Liver (tissue), 9 donors: Measurements from ENCODE around the gene GNB1. TPM values are rescaled to one million over a fixed set of nuclear protein-coding genes. Genes with fewer than 3 reads are reported as not detected.

Experiments used
- DNase-seq: peaks from one replicate; pipeline ENCODE4 v3.0.0-alpha.2; 2017; ENCODE audit warnings: low spot score
- H3K27ac ChIP-seq, 2 donors: one replicate each; pipeline ENCODE4 v1.7.0; 2013; ENCODE audit warnings: inconsistent platforms in 2 of 2, low read length in 2 of 2, control low read depth in 1 of 2, low read depth in 1 of 2, mild to moderate bottlenecking in 1 of 2
- H3K27me3 ChIP-seq, 4 donors: one replicate each; pipeline versions ENCODE4 v1.6.1 to v1.7.0; 2013; ENCODE audit warnings: low read length in 3 of 4, inconsistent platforms in 1 of 4, mild to moderate bottlenecking in 1 of 4, moderate library complexity in 1 of 4; ENCODE audit not compliant: control insufficient read depth in 4 of 4, insufficient read depth in 4 of 4
- H3K36me3 ChIP-seq, 4 donors: one replicate each; pipeline versions ENCODE4 v1.6.1 to v1.7.0; 2013; ENCODE audit warnings: low read length in 3 of 4, mild to moderate bottlenecking in 3 of 4, low read depth in 1 of 4, moderate library complexity in 1 of 4; ENCODE audit not compliant: control insufficient read depth in 4 of 4, insufficient read depth in 3 of 4
- H3K4me1 ChIP-seq, 4 donors: one replicate each; pipeline versions ENCODE4 v1.6.1 to v1.7.0; 2013; ENCODE audit warnings: low read length in 3 of 4, mild to moderate bottlenecking in 3 of 4, moderate library complexity in 1 of 4; ENCODE audit not compliant: control insufficient read depth in 4 of 4, insufficient read depth in 4 of 4
- H3K4me3 ChIP-seq, 3 donors: one replicate each; pipeline versions ENCODE4 v1.6.1 to v1.7.0; 2013; ENCODE audit warnings: low read length in 3 of 3, control low read depth in 1 of 3, low read depth in 1 of 3, mild to moderate bottlenecking in 1 of 3
- H3K9ac ChIP-seq, 2 donors: one replicate each; pipeline ENCODE4 v1.7.0; 2013; ENCODE audit warnings: low read length in 2 of 2, mild to moderate bottlenecking in 2 of 2, moderate library complexity in 2 of 2, control low read depth in 1 of 2, low read depth in 1 of 2
- H3K9me3 ChIP-seq, 4 donors: one replicate each; pipeline versions ENCODE4 v1.6.1 to v1.7.0; 2013; ENCODE audit warnings: low read length in 3 of 4; ENCODE audit not compliant: control insufficient read depth in 4 of 4
- EGR1 ChIP-seq, 2 donors: IDR thresholded peaks; 2 replicates each; pipeline ENCODE4 v1.6.1; 2016 to 2018; ENCODE audit warnings: antibody characterized with exemption in 2 of 2, low read depth in 2 of 2
- FOXA1 ChIP-seq: IDR thresholded peaks from 2 replicates; pipeline ENCODE4 v1.6.1; 2016; ENCODE audit warnings: antibody characterized with exemption
- FOXA2 ChIP-seq: IDR thresholded peaks from 2 replicates; pipeline ENCODE4 v1.6.1; 2016; ENCODE audit warnings: antibody characterized with exemption
- GABPA ChIP-seq, 2 donors: IDR thresholded peaks in 1 of 2; conservative IDR thresholded peaks in 1 of 2; 2 replicates each; pipeline ENCODE4 v1.6.1; 2016; ENCODE audit warnings: antibody characterized with exemption in 2 of 2, mild to moderate bottlenecking in 1 of 2, moderate library complexity in 1 of 2
- HNF4A ChIP-seq, 2 donors: conservative IDR thresholded peaks; 2 replicates each; pipeline ENCODE4 v1.6.1; 2016; ENCODE audit warnings: antibody characterized with exemption in 2 of 2, mild to moderate bottlenecking in 2 of 2
- HNF4G ChIP-seq: IDR thresholded peaks from 2 replicates; pipeline ENCODE4 v1.6.1; 2016; ENCODE audit warnings: antibody characterized with exemption
- JUND ChIP-seq, 2 donors: IDR thresholded peaks; 2 replicates each; pipeline ENCODE4 v1.6.1; 2016; ENCODE audit warnings: antibody characterized with exemption in 2 of 2
- RAD21 ChIP-seq, 2 donors: IDR thresholded peaks; 2 replicates each; pipeline ENCODE4 v1.6.1; 2016; ENCODE audit warnings: antibody characterized with exemption in 2 of 2, mild to moderate bottlenecking in 2 of 2
- RXRA ChIP-seq, 2 donors: IDR thresholded peaks; 2 replicates each; pipeline ENCODE4 v1.6.1; 2017 to 2018; ENCODE audit warnings: antibody characterized with exemption in 2 of 2, mild to moderate bottlenecking in 1 of 2
- SP1 ChIP-seq: IDR thresholded peaks from 2 replicates; pipeline ENCODE4 v1.6.1; 2018; ENCODE audit warnings: antibody characterized with exemption, mild to moderate bottlenecking
- TAF1 ChIP-seq: conservative IDR thresholded peaks from 2 replicates; pipeline ENCODE4 v1.6.1; 2016; ENCODE audit warnings: antibody characterized with exemption, mild to moderate bottlenecking
- YY1 ChIP-seq: IDR thresholded peaks from 2 replicates; pipeline ENCODE4 v1.6.1; 2016; ENCODE audit warnings: antibody characterized with exemption, mild to moderate bottlenecking
- WGBS: extraction: QIAGEN DNeasy Blood & Tissue Kit; methylation state at CpG from one replicate; pipeline ENCODE4 v1.1.7; 2013; 5-methylcytosine and 5-hydroxymethylcytosine counted together
- polyA plus RNA-seq, 2 donors: library from polyadenylated mRNA; stranded (reverse) in 1 of 2; unstranded in 1 of 2; fragments of 200-250 nt in 1 of 2; fragments of >200 nt in 1 of 2; fragmentation: Nextera tagmentation in 1 of 2; extraction: Ambion mirVana in 1 of 2; gene quantifications; one replicate each; pipeline versions ENCODE4 v1.2.1 to v1.2.3, GENCODE V29; 2013 to 2015
- total RNA-seq, 2 donors: library from RNA; depleted of rRNA; stranded (reverse); fragments of >200 nt; gene quantifications; one replicate each; pipeline ENCODE4 v1.2.3, GENCODE V29; 2014
- TF ChIP-seq, protein P1 (sequence below): fragments of 150-350 bp; IDR thresholded peaks from 2 replicates; pipeline ENCODE4 v1.5.1; 2017; ENCODE audit warnings: improper control_type of control experiment, low read depth, low read length; ENCODE audit not compliant: missing input control
- TF ChIP-seq, protein P2 (sequence below): IDR thresholded peaks from 2 replicates; pipeline ENCODE4 v1.6.1; 2016; ENCODE audit warnings: antibody characterized with exemption
- TF ChIP-seq, protein P3 (sequence below): IDR thresholded peaks from 2 replicates; pipeline ENCODE4 v1.6.1; 2016; ENCODE audit warnings: antibody characterized with exemption
- TF ChIP-seq, protein P4 (sequence below): IDR thresholded peaks from 2 replicates; pipeline ENCODE4 v1.6.1; 2016; ENCODE audit warnings: antibody characterized with exemption, mild to moderate bottlenecking
- TF ChIP-seq, protein P5 (sequence below): IDR thresholded peaks from 2 replicates; pipeline ENCODE4 v1.6.1; 2016; ENCODE audit warnings: antibody characterized with exemption
- donor health status: healthy.
- donor health status: healthy.
- donor health status: healthy.
- donor health status: healthy.
- donor health status: healthy.

The GNB1 gene
- total and polyA plus RNA-seq, 4 donors = 22.3 to 68.5 (median 52.7) TPM

DNA sequence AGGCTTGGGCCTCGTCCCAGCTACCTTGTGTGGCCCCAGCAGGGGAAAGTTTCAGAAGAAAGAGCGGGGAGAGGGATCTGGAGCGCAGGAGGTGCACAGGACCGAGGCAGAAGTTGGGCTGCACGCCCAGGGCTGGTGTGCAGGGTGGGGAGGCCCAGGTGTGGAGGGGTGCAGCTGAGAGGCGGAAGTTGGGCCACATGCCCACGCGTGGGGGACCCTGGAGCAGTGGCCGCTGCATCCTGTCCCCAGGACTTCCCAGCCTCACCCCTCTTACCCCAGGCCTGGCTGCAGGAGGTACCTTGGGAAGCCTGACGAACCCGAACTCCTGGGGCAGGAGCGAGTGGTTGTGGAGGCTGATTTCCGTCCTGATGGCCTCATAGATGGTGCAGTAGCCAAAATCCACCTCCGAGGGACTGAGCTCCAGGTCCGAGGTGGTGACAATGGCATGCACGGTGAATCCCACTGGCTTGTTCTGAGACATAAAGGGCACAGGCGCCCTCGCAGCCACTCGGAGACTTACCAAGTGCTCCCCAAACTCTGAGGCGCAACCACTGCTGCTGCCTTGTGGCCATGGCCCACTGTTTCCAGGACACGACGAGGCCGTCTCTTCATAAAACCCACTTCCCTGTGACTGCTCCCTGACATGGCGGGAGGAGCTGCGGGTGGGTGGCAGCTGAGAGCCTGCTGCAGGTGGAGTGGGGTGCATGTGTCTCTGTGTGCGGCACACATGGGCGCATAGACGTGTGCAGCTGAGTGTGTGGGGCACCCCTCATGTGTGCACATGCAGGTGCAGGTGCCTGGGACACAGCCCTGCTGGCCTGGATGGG is 48.6 kb upstream of the GNB1 start:
- TF ChIP-seq YY1 = no peak
- TF ChIP-seq, protein P1, sequence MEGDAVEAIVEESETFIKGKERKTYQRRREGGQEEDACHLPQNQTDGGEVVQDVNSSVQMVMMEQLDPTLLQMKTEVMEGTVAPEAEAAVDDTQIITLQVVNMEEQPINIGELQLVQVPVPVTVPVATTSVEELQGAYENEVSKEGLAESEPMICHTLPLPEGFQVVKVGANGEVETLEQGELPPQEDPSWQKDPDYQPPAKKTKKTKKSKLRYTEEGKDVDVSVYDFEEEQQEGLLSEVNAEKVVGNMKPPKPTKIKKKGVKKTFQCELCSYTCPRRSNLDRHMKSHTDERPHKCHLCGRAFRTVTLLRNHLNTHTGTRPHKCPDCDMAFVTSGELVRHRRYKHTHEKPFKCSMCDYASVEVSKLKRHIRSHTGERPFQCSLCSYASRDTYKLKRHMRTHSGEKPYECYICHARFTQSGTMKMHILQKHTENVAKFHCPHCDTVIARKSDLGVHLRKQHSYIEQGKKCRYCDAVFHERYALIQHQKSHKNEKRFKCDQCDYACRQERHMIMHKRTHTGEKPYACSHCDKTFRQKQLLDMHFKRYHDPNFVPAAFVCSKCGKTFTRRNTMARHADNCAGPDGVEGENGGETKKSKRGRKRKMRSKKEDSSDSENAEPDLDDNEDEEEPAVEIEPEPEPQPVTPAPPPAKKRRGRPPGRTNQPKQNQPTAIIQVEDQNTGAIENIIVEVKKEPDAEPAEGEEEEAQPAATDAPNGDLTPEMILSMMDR = no peak
- TF ChIP-seq RXRA (IDR thresholded peaks at IDR 0.05) = no peak
- no peak for TF ChIP-seq JUND (IDR thresholded peaks at IDR 0.05)
- TF ChIP-seq, protein P2, sequence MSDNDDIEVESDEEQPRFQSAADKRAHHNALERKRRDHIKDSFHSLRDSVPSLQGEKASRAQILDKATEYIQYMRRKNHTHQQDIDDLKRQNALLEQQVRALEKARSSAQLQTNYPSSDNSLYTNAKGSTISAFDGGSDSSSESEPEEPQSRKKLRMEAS = no peak
- TF ChIP-seq, protein P3, sequence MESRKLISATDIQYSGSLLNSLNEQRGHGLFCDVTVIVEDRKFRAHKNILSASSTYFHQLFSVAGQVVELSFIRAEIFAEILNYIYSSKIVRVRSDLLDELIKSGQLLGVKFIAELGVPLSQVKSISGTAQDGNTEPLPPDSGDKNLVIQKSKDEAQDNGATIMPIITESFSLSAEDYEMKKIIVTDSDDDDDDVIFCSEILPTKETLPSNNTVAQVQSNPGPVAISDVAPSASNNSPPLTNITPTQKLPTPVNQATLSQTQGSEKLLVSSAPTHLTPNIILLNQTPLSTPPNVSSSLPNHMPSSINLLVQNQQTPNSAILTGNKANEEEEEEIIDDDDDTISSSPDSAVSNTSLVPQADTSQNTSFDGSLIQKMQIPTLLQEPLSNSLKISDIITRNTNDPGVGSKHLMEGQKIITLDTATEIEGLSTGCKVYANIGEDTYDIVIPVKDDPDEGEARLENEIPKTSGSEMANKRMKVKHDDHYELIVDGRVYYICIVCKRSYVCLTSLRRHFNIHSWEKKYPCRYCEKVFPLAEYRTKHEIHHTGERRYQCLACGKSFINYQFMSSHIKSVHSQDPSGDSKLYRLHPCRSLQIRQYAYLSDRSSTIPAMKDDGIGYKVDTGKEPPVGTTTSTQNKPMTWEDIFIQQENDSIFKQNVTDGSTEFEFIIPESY = no peak
- no peak for TF ChIP-seq HNF4G
- DNase-seq = no peak
- Histone ChIP-seq H3K9ac (no peak overlapping the region), H3K27ac (no peak overlapping the region), H3K36me3 (no peaks in the 10 kb centered on the region), H3K9me3 (no peaks in the 10 kb centered on the region), H3K4me1 (peaks cover 3 to 16% (median 9%) of the 10 kb centered on the region in 4 donors), H3K27me3 (no peaks in the 10 kb centered on the region), H3K4me3 (no peak overlapping the region)
- WGBS = 94% methylated on average over 28 of the region's 28 CpGs

DNA sequence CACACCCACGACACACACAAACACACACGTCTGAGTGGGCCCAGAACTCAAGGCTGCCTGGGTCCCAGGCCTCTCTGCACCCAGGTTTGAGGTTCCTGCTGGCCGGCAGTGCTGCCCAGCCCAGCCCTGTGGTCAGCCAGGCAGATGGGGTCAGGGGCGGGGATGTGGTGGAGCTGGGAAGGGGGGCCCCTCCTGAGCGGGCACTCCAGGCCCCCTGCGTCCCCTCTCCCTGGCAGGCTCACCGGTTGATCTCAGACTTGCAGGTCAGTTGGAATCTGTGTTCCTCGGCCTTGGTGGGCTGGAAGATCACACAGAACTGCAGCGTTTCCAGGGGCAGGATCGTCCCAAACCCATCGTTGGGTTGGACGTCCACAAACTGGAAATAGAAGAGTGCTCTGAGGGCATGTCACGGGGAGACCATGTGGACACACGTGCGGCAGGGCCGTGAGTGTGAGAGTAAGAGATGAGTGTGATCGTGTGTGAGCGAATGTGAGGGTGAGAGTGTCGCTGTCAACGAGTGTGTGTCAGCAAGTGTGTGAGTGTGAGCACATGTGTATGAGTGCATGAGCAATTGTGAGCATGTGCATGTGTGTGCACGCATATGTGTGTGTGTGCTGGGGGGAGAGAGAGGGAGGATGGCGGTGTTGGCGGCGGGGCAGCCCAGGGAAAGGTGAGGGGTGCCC is 47.9 kb upstream of the GNB1 start:
- 87% methylated on average over 24 of the region's 24 CpGs for WGBS
- H3K4me3 ChIP-seq = no peak overlapping the region
- TF ChIP-seq, protein P1 = no peak
- TF ChIP-seq HNF4A (conservative IDR thresholded peaks at IDR 0.05) = no peak
- TF ChIP-seq FOXA2 = no peak
- TF ChIP-seq, protein P4, sequence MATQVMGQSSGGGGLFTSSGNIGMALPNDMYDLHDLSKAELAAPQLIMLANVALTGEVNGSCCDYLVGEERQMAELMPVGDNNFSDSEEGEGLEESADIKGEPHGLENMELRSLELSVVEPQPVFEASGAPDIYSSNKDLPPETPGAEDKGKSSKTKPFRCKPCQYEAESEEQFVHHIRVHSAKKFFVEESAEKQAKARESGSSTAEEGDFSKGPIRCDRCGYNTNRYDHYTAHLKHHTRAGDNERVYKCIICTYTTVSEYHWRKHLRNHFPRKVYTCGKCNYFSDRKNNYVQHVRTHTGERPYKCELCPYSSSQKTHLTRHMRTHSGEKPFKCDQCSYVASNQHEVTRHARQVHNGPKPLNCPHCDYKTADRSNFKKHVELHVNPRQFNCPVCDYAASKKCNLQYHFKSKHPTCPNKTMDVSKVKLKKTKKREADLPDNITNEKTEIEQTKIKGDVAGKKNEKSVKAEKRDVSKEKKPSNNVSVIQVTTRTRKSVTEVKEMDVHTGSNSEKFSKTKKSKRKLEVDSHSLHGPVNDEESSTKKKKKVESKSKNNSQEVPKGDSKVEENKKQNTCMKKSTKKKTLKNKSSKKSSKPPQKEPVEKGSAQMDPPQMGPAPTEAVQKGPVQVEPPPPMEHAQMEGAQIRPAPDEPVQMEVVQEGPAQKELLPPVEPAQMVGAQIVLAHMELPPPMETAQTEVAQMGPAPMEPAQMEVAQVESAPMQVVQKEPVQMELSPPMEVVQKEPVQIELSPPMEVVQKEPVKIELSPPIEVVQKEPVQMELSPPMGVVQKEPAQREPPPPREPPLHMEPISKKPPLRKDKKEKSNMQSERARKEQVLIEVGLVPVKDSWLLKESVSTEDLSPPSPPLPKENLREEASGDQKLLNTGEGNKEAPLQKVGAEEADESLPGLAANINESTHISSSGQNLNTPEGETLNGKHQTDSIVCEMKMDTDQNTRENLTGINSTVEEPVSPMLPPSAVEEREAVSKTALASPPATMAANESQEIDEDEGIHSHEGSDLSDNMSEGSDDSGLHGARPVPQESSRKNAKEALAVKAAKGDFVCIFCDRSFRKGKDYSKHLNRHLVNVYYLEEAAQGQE = no peak
- TF ChIP-seq, protein P2 = no peak
- no peak for TF ChIP-seq EGR1 (IDR thresholded peaks at IDR 0.05; ENCODE audit: low read depth in 2 of 2)
- no peak for TF ChIP-seq JUND (IDR thresholded peaks at IDR 0.05)
- no peak for TF ChIP-seq RAD21 (IDR thresholded peaks at IDR 0.05)
- TF ChIP-seq FOXA1 = no peak
- no peak for TF ChIP-seq GABPA (IDR thresholded peaks at IDR 0.05 in 1 of 2, conservative IDR thresholded peaks at IDR 0.05 in 1 of 2)
- no peak for TF ChIP-seq TAF1
- no peak for TF ChIP-seq SP1
- TF ChIP-seq YY1 = no peak
- TF ChIP-seq, protein P3 = no peak
- TF ChIP-seq, protein P5, sequence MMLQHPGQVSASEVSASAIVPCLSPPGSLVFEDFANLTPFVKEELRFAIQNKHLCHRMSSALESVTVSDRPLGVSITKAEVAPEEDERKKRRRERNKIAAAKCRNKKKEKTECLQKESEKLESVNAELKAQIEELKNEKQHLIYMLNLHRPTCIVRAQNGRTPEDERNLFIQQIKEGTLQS = no peak

More for the DNA sequence above, 47.9 kb upstream of the GNB1 start:
- DNase-seq = no peak
- H3K9ac ChIP-seq = no peak overlapping the region
- H3K27ac ChIP-seq = no peak overlapping the region
- H3K9me3 ChIP-seq = no peaks in the 10 kb centered on the region
- H3K36me3 ChIP-seq = no peaks in the 10 kb centered on the region
- no peaks in the 10 kb centered on the region for H3K27me3 ChIP-seq
- H3K4me1 ChIP-seq = peaks cover 2 to 16% (median 6%) of the 10 kb centered on the region in 4 donors
